Stromal cell of bone marrow (primary cell): ENCODE results near the gene RIN1.
"Not testable (repeated sequence)": the region's sequence is repeated elsewhere in the genome, so short reads cannot be mapped to it uniquely, and the experiment has no call there.

ENCODE experiments used
- DNase-seq: peaks from one replicate; pipeline ENCODE4 v3.0.0-alpha.2; 2012; ENCODE audit warnings: low read depth

Gene RIN1

DNA sequence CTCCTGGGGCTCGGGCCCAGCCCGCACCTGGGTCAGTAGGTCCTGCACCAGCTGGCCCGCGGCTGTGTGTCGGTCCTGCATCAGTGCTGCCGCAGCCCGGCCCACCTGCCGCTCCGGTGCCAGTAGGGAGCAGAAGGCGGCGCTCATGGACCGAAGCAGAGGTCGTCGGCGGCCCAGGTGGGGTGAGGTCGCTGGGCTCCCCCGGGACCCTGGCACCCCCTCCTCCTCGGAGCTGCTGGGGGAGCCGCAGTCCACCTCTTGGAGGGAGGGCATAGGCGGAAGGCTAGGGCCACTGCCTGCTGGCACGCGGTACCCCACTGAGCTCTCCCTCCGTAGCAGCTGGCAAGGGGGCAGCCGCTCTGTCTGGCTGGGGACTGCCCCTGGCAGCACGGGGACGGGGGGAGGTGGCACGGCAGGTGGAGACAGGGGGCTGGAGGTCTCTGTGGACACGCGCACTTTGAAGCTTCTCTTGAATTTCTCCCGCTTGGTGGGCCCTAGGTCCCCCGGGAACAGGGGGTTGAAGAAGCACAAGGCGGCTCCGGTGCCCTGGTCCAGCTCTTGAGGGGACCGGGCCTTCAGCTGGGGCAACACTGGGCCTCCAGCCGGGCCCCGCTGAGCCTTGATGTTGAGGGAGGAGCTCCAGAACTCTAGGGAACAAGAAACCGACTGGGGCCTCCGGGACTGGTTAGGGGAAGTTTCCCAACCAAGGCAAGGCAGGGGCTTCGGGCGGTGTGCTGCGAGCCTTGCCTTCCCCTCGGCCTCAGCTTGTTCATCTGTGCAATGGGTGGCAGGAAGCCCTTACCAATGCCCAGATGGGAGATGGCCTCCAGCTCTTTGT, 1.4 kb downstream of the RIN1 start:
- no peak for DNase-seq

DNA sequence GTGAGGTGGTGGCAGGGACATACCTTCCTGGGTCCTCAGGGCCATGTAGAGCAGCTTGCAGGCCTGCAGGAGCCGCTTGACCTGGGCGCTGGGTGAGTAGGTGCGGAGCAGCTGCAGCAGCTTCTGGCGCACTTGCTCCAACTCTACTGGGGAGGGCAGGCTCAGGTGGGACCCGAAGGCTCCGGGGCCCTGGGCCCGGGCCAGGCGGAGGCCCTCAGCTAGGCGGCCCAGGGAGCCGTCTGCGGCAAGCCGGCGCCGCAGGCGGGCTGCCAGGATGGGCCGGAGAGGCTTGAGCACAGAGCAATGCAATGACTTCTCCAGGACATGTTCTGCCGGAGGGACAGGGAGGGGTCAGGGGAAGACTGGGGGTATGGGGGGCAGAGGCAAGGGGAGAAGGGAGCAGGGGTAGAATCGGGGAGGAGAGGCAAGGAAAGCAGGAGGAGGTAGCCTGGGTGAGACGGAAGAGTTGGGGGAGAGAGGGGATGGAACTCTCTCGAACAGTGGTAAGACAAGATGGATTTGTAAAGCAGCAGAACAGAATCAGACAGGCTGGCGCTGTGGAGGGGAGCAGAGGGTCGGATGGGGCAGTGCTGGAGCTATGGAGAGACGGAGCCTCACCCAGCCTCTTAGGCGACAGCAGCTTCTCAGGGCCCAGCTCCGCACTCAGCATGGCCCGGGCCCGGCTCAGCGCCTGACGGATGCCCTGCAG, 2.2 kb downstream of the RIN1 start:
- DNase-seq = no peak

GRCh38 chr11:66333220-66333877, 2.9 kb downstream of the RIN1 start:
- DNase-seq = no peak

DNA sequence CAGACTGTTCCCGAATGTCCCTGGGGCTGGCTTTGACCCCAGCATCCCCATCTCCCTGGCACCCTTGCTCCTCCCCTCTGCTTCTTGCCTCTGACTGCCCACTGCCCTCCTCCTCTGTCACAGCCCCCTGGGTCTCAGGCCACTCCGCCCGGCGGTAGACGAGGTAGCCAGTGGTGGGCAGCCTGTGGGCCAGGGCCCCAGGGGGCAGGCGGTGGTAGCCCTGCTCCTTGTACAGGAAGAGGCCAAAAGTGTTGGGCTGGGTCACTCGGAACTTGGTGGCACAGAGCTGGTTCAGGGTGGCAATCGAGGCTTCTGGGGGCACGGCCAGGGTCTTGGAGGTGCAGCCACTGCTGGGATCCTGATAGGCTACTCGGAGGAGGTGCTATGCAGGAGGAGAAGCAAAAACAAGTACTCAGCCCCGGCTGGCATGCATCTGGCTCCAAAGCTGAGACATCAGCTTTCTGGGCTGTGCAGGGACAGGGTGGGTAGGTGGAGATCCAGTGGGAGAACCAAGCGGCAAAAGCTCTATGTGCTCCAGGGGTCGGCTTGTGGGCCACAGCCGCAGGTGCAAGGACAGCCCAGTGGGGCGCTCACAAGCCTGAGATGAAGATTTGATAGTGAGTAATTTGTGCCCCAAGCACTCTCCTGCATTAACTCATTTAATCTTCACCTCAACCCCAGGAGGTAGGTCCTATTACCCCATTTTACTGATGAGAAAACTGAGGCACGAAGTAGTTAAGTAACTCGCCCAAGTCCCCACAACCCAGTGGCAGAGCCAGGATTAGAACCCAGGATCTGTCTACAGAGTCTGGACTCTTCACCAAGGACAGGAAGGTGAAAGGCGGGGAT, 3.6 kb downstream of the RIN1 start:
- no peak for DNase-seq

DNA sequence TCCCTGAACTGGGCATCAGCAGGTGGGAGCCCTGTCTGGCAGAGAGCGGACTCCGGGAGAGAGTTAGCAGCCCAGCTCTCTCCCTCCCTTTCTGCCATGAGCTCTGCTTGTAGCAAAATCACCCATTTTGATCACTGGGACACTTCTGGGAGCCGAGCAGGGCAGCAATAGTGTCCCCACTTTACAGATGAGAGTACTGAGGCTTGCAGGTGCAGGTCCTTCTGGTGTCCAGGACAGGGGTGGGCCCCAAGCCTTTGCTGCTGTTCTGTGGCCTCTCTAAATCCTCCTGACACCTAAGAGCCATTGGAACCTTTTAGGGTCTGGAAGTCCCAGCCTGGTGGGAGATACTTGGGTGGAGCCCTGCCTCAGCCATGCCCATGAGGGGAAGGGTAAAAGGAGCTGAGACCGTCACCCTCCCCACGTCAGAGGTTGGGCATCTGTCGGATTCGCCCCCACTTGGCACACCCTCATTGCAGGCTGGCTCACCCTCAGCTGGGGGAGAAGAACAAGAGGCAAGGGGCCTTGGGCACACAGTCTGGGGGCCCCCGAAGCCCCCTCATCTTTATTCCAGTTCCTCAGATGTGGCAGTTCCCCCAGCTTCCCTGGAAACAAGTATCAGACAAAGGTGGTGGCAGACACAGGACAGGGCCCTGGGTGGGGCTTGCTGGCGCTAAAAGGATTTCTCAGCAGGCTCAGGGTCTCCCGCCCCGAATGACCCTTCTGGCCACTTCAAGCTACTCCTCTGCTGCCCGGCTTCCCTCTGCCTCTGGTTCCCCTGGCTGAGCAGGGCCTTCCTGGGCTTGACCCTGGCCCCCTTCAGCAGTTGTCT, 4.5 kb downstream of the RIN1 start:
- DNase-seq = no peak

DNA sequence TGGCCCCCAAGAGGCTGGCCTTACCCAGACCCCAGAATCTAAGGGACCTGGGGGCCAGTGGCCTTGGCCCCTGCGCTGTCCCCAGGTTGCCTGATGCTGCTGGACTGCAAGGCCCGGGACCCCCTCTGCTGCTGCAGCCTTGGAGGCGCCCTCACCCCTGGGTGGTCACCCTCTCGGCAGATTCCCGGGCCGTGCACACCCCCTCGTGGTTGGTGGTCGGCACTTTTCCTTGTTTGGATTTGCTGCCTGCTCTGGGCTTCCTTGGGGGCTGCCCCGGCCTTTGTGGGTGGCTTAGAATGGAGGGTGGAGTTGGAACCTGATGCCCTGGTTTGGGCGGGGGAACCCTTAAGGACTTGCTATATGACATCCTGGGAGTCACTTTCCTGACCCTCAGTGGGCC, 5.3 kb downstream of the RIN1 start:
- no peak for DNase-seq

- no peak for DNase-seq
Measured at GRCh38 chr11:66329165-66329673, 7.0 kb downstream of the RIN1 start.

GRCh38 chr11:66328302-66329144, 7.7 kb downstream of the RIN1 start:
- no peak for DNase-seq

GRCh38 chr11:66328031-66328301, 8.3 kb downstream of the RIN1 start:
- DNase-seq = no peak

DNA sequence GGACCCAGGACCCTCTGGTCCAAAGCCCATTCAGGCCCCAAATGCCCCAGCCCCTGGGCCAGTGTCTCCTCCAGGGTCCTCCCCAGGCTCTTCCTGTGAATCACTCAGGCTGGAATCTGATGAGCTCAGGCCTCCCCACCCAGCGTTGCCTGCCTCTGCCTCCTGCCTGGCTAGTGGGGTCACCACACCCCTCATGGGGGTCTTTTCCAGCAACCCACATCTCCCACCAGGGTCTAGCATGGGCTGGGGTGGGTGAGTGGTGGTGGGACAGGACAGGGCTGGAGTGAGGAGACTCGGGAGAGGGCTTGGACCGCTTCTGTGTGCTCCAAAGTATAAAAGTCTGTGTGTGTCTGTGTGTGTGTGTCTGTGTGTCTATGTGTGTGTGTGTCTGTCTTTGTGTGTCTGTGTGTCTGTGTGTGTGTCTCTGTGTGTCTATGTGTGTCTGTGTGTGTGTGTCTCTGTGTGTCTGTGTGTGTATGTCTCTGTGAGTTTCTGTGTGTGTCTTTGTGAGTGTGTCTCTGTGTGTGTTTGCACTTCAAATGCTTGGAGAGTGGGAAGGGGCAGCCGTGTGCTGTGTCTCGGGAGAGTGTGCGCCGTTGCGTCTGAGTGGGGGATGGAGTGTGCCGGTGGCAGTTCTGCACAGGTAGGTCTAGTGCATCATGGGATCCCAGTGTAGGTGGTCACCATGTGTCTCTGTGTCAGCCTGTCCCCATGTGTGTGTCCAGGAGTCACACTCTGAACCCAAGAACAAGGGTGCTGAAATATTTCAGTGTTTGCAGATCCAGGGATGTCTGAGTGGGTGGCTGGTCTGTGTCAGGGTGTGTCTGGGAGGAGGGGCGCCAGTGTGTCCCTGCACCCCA, 8.8 kb downstream of the RIN1 start:
- DNase-seq = no peak

- DNase-seq = no peak
Measured at GRCh38 chr11:66326261-66327111, 9.7 kb downstream of the RIN1 start.

- no peak for DNase-seq
Measured at GRCh38 chr11:66325263-66325671, 11.0 kb downstream of the RIN1 start.

GRCh38 chr11:66324664-66325063, 11.6 kb downstream of the RIN1 start:
- DNase-seq = no peak

DNA sequence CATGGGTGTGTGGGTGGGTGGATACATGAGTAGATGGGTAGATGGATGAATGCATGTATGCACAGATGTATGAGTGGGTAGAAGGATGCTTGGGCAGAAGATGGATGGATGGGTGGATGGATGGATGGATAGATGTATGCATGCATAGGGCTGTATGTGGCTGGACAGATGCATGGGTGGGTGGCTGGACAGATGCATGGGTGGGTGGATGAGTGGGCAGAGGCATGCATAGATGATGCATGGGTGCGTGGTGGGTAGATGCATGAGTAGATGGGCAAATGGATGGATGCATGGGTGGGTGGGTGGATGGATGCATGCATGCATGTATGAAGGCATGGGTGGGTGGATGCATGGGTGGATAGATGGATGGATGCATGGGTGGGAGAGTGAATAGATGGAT, 12.6 kb downstream of the RIN1 start:
- no peak for DNase-seq

- peak; percentile 84 for DNase-seq
Measured at GRCh38 chr11:66322732-66323427, 13.4 kb downstream of the RIN1 start.

DNA sequence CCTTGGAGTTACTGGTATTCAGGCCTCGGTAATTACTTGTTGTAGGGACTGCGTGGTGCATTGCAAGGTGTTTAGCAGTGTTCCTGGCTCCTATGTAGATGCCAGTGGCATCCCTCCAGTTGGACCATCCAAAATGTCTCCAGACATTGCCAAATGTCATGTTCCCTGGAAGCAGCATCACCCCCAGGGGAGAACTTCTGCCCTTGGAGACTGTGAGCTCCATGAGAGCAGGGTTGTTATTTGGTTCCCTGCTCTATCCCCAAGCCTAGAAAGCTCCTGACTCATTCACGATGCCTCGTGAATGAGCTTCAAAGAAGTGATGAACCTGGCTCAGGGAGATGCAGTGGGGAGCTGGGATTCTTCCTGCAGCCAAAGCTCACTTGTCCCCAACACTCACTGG, 14.6 kb downstream of the RIN1 start:
- no peak for DNase-seq

DNA sequence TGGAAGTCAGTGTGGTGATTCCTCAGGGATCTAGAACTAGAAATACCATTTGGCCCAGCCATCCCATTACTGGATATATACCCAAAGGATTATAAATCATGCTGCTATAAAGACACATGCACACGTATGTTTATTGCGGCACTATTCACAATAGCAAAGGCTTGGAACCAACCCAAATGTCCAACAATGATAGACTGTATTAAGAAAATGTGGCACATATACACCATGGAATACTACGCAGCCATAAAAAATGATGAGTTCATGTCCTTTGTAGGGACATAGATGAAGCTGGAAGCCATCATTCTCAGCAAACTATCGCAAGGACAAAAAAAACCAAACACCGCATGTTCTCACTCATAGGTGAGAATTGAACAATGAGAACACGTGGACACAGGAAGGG, 15.5 kb downstream of the RIN1 start:
- not testable (repeated sequence) for DNase-seq

DNA sequence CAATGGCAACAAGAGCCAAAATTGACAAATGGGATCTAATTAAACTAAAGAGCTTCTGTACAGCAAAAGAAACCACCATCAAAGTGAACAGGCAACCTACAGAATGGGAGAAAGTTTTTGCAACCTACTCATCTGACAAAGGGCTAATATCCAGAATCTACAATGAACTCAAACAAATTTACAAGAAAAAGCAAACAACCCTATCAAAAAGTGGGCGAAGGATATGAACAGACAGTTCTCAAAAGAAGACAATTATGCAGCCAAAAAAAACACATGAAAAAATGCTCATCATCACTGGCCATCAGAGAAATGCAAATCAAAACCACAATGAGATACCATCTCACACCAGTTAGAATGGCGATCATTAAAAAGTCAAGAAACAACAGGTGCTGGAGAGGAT, 15.9 kb downstream of the RIN1 start:
- DNase-seq = not testable (repeated sequence)
